H9 (cell line): ENCODE data around the gene DNAJC1. TPM values are rescaled to one million over a fixed set of nuclear protein-coding genes. Genes with fewer than 3 reads are reported as not detected.

Source experiments
- DNase-seq: peaks from one replicate; pipeline ENCODE4 v3.0.0-alpha.2; 2017
- H2AFZ ChIP-seq: one replicate; pipeline ENCODE4 v1.6.1; 2013; ENCODE audit warnings: mild to moderate bottlenecking, low read length, control low read depth, moderate library complexity
- H2AK5ac ChIP-seq: 2 replicates; pipeline ENCODE4 v1.6.1; 2013; ENCODE audit warnings: low read length, control low read depth, mixed read lengths; ENCODE audit not compliant: insufficient read length
- H2BK120ac ChIP-seq: one replicate; pipeline ENCODE4 v1.6.1; 2013; ENCODE audit warnings: low read depth, mild to moderate bottlenecking, low read length, control low read depth, inconsistent platforms; ENCODE audit not compliant: poor library complexity, severe bottlenecking
- H2BK12ac ChIP-seq: 2 replicates; pipeline ENCODE4 v1.6.1; 2013; ENCODE audit warnings: low read length, control low read depth, mixed read lengths, low read depth; ENCODE audit not compliant: insufficient read length
- H2BK15ac ChIP-seq: 2 replicates; pipeline ENCODE4 v1.6.1; 2013; ENCODE audit warnings: low read depth, low read length, control low read depth
- H2BK20ac ChIP-seq: one replicate; pipeline ENCODE4 v1.6.1; 2013; ENCODE audit warnings: low read depth, mild to moderate bottlenecking, low read length, control low read depth, inconsistent platforms; ENCODE audit not compliant: poor library complexity, severe bottlenecking
- H2BK5ac ChIP-seq: 2 replicates; pipeline ENCODE4 v1.6.1; 2013; ENCODE audit warnings: low read length, control low read depth, mixed read lengths; ENCODE audit not compliant: insufficient read length
- H3K14ac ChIP-seq: 2 replicates; pipeline ENCODE4 v1.6.1; 2013; ENCODE audit warnings: low read length, control low read depth; ENCODE audit not compliant: insufficient read depth
- H3K18ac ChIP-seq: 2 replicates; pipeline ENCODE4 v1.6.1; 2013; ENCODE audit warnings: low read depth, mild to moderate bottlenecking, mixed read lengths, low read length, control low read depth; ENCODE audit not compliant: insufficient read length
- H3K23ac ChIP-seq: 2 replicates; pipeline ENCODE4 v1.6.1; 2013; ENCODE audit warnings: low read length, control low read depth, mixed read lengths, low read depth; ENCODE audit not compliant: insufficient read length
- H3K23me2 ChIP-seq: 2 replicates; pipeline ENCODE4 v1.6.1; 2013; ENCODE audit warnings: low read depth, mild to moderate bottlenecking, mixed read lengths, low read length, control low read depth; ENCODE audit not compliant: insufficient read length, poor library complexity, severe bottlenecking
- H3K27ac ChIP-seq: 2 replicates; pipeline ENCODE4 v1.5.1; 2013; ENCODE audit warnings: low read length, control low read depth, mixed read lengths, low read depth; ENCODE audit not compliant: insufficient read length
- H3K27me3 ChIP-seq: 2 replicates; pipeline ENCODE4 v1.6.1; 2013; ENCODE audit warnings: low read length, control low read depth, inconsistent platforms; ENCODE audit not compliant: insufficient read depth
- H3K4ac ChIP-seq: 2 replicates; pipeline ENCODE4 v1.6.1; 2013; ENCODE audit warnings: low read depth, mild to moderate bottlenecking, control low read depth, inconsistent platforms, low read length, moderate library complexity
- H3K4me1 ChIP-seq: 2 replicates; pipeline ENCODE4 v1.6.1; 2013; ENCODE audit warnings: low read length, control low read depth, inconsistent platforms; ENCODE audit not compliant: insufficient read depth
- H3K4me2 ChIP-seq: 2 replicates; pipeline ENCODE4 v1.6.1; 2013; ENCODE audit warnings: low read length, control low read depth, mixed read lengths; ENCODE audit not compliant: insufficient read length, insufficient read depth
- H3K56ac ChIP-seq: 2 replicates; pipeline ENCODE4 v1.6.1; 2013; ENCODE audit warnings: low read depth, mild to moderate bottlenecking, mixed read lengths, low read length, control low read depth; ENCODE audit not compliant: insufficient read length
- H3K79me1 ChIP-seq: 2 replicates; pipeline ENCODE4 v1.6.1; 2013; ENCODE audit warnings: low read depth, mild to moderate bottlenecking, moderate library complexity, low read length, control low read depth, inconsistent platforms; ENCODE audit not compliant: insufficient read depth, poor library complexity, severe bottlenecking
- H3K79me2 ChIP-seq: 2 replicates; pipeline ENCODE4 v1.6.1; 2013; ENCODE audit warnings: low read length, control low read depth, inconsistent platforms; ENCODE audit not compliant: insufficient read depth
- H3K9ac ChIP-seq: 2 replicates; pipeline ENCODE4 v1.6.1; 2013; ENCODE audit warnings: low read length, control low read depth, mixed read lengths; ENCODE audit not compliant: insufficient read length; ENCODE audit errors: extremely low read depth
- H3K9me3 ChIP-seq: one replicate; pipeline ENCODE4 v1.6.1; 2013; ENCODE audit warnings: low read depth, low read length, inconsistent platforms; ENCODE audit not compliant: control insufficient read depth
- H3T11ph ChIP-seq: one replicate; pipeline ENCODE4 v1.6.1; 2013; ENCODE audit warnings: mild to moderate bottlenecking, low read length, control low read depth, inconsistent platforms
- H4K20me1 ChIP-seq: one replicate; pipeline ENCODE4 v1.6.1; 2013; ENCODE audit not compliant: control insufficient read depth, insufficient read length, insufficient read depth
- H4K5ac ChIP-seq: 2 replicates; pipeline ENCODE4 v1.6.1; 2013; ENCODE audit warnings: low read depth, mild to moderate bottlenecking, mixed read lengths, low read length, control low read depth; ENCODE audit not compliant: insufficient read length
- H4K8ac ChIP-seq: replicated peaks from 2 replicates; pipeline ENCODE4 v1.6.1; 2013; ENCODE audit warnings: low read length, control low read depth, mixed read lengths, low read depth; ENCODE audit not compliant: insufficient read length
- H4K91ac ChIP-seq: 2 replicates; pipeline ENCODE4 v1.6.1; 2013; ENCODE audit warnings: low read depth, mild to moderate bottlenecking, moderate library complexity, mixed read lengths, low read length, control low read depth; ENCODE audit not compliant: insufficient read length
- H3K27ac Mint-ChIP-seq, 3 experiments: 2 replicates in 2 of 3; 3 replicates in 1 of 3; pipeline ENCODE4 v1.8.0; 2020 to 2021; ENCODE audit warnings: mixed read lengths in 3 of 3, mild to moderate bottlenecking in 1 of 3, moderate library complexity in 1 of 3
- H3K27me3 Mint-ChIP-seq: 2 replicates; pipeline ENCODE4 v1.8.0; 2021; ENCODE audit warnings: low read depth, mild to moderate bottlenecking, moderate library complexity, mixed read lengths
- H3K36me3 Mint-ChIP-seq, 3 experiments: 2 replicates in 2 of 3; 3 replicates in 1 of 3; pipeline ENCODE4 v1.8.0; 2020 to 2021; ENCODE audit warnings: low read depth in 3 of 3, mixed read lengths in 3 of 3; ENCODE audit not compliant: insufficient read depth in 1 of 3
- H3K4me1 Mint-ChIP-seq, 2 experiments: 2 replicates each; pipeline ENCODE4 v1.8.0; 2020; ENCODE audit warnings: mixed read lengths in 2 of 2
- H3K4me3 Mint-ChIP-seq, 2 experiments: 2 replicates in 1 of 2; 3 replicates in 1 of 2; pipeline ENCODE4 v1.8.0; 2020 to 2021; ENCODE audit warnings: mild to moderate bottlenecking in 2 of 2, mixed read lengths in 2 of 2, moderate library complexity in 1 of 2
- H3K9me3 Mint-ChIP-seq, 2 experiments: 2 replicates in 1 of 2; 3 replicates in 1 of 2; pipeline ENCODE4 v1.8.0; 2020; ENCODE audit warnings: mild to moderate bottlenecking in 2 of 2, mixed read lengths in 2 of 2, moderate library complexity in 1 of 2
- WGBS: extraction: QIAGEN DNeasy Blood & Tissue Kit; methylation state at CpG from one replicate; pipeline ENCODE4 v1.1.7; 2013; ENCODE audit warnings: missing lambda C conversion rate, low lambda C conversion rate, mixed read lengths; ENCODE audit not compliant: insufficient read length; ENCODE audit errors: extremely low coverage; 5-methylcytosine and 5-hydroxymethylcytosine counted together
- total RNA-seq: library from RNA; stranded (reverse); gene quantifications from 2 replicates; pipeline ENCODE4 v1.2.1, GENCODE V29; 2021
- TF ChIP-seq, protein P1 (sequence below): fragments of 200-600 bp; sonication (generic); conservative IDR thresholded peaks from 3 replicates; pipeline ENCODE4 v1.8.0; 2021; ENCODE audit warnings: antibody characterized with exemption, mild to moderate bottlenecking

Gene DNAJC1
- total RNA-seq, 1 experiment from 2014 or later: 11.2 TPM

DNA sequence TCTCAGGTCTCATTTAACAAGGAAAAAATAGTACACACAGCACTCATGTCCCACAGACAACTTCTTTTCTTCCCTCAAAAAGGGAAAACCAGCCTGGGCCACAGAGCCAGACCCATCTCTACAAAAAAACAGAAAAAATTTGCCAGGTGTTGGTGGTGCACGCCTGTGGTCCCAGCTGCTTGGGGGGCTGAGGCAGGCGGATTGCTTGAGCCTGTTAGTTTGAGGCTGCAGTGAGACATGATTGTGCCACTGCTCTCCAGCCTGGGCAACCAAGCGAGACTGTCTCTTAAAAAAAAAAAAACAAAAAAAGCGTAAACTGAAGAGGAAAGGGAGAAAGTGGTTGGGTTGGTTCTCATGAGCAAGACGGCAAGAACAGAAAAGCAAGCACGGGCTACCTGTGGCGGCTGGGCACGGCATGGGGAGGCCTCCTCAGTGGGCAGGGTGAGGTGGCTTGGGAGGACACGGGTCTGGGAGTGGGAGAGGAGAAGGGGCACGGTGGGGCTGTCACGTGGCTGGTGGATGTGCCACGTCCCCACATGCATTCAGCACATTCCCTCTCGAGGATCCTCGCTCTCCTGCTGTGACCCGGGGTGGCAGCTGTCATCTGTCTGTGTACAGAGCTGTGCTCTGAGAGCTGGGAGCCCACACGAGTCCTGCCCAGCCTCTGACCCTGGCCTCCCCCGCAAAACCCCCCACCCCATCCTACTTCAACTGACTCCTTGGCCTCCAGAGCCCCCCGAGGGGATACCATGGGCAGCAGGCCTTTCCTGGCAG lies 249.8 kb downstream of the DNAJC1 start:
- Histone ChIP-seq H4K8ac (no peak overlapping the region), H3K23me2 (no peaks in the 10 kb centered on the region), H3K23ac (no peak overlapping the region), H3K4me2 (no peak overlapping the region), H4K20me1 (no peaks in the 10 kb centered on the region), H2AK5ac (no peak overlapping the region), H2AFZ (no peak overlapping the region), H3K14ac (no peak overlapping the region), H3K27ac (no peak overlapping the region), H3K79me1 (no peaks in the 10 kb centered on the region), H2BK120ac (no peak overlapping the region), H3T11ph (no peak overlapping the region), H3K9me3 (no peaks in the 10 kb centered on the region), H2BK15ac (no peak overlapping the region), H3K27me3 (no peaks in the 10 kb centered on the region), H4K91ac (no peak overlapping the region), H2BK5ac (no peak overlapping the region), H4K5ac (no peak overlapping the region), H3K56ac (no peak overlapping the region), H3K18ac (no peak overlapping the region), H2BK20ac (no peak overlapping the region), H3K4ac (no peak overlapping the region), H3K4me1 (peaks cover 15% of the 10 kb centered on the region; the same call in 1 of the 2 replicates), H3K79me2 (no peaks in the 10 kb centered on the region), H2BK12ac (no peak overlapping the region), H3K9ac (no peak overlapping the region)
- Mint-ChIP-seq H3K9me3 (no peaks in the 10 kb centered on the region; a peak in 1 of 5 replicates), H3K36me3 (no peaks in the 10 kb centered on the region; a peak in 3 of 7 replicates), H3K4me1 (peaks cover 78 to 79% of the 10 kb centered on the region in 2 experiments), H3K27ac (peak overlapping the region; percentile 75 to 91 (median 83)), H3K27me3 (no peaks in the 10 kb centered on the region; the same call in 1 of the 2 replicates), H3K4me3 (no peak overlapping the region; a peak in 1 of 5 replicates)
- TF ChIP-seq, protein P1, sequence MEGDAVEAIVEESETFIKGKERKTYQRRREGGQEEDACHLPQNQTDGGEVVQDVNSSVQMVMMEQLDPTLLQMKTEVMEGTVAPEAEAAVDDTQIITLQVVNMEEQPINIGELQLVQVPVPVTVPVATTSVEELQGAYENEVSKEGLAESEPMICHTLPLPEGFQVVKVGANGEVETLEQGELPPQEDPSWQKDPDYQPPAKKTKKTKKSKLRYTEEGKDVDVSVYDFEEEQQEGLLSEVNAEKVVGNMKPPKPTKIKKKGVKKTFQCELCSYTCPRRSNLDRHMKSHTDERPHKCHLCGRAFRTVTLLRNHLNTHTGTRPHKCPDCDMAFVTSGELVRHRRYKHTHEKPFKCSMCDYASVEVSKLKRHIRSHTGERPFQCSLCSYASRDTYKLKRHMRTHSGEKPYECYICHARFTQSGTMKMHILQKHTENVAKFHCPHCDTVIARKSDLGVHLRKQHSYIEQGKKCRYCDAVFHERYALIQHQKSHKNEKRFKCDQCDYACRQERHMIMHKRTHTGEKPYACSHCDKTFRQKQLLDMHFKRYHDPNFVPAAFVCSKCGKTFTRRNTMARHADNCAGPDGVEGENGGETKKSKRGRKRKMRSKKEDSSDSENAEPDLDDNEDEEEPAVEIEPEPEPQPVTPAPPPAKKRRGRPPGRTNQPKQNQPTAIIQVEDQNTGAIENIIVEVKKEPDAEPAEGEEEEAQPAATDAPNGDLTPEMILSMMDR: no peak
- no CpG with 5 or more reads among the region's 18 CpGs for WGBS
- DNase-seq: no peak
